Stimulated activated CD4-positive, alpha-beta T cell treated with anti-CD3 and anti-CD28 coated beads, Interleukin-1b, Interleukin-23, amount 100 ng/mL, for 24 hours (primary cell): ENCODE results near the gene MOB2.

ENCODE experiments used
- DNase-seq, 4 experiments: peaks; one replicate each; pipeline ENCODE4 v3.0.0-alpha.2; 2020; ENCODE audit warnings: low read depth in 4 of 4, low spot score in 1 of 4

Gene MOB2

GRCh38 chr11:1487851-1488574 lies 1.4 kb upstream of the MOB2 start:
- no peak for DNase-seq

- no peak for DNase-seq
Measured at GRCh38 chr11:1487091-1487850, 692 bp upstream of the MOB2 start.

GRCh38 chr11:1485504-1485885 lies 1.1 kb downstream of the MOB2 start:
- DNase-seq: no peak

GRCh38 chr11:1484695-1485503 lies 1.7 kb downstream of the MOB2 start:
- no peak for DNase-seq

GRCh38 chr11:1484061-1484671 lies 2.4 kb downstream of the MOB2 start:
- DNase-seq: no peak

GRCh38 chr11:1483445-1483961 lies 3.1 kb downstream of the MOB2 start:
- DNase-seq: no peak

GRCh38 chr11:1482581-1483444 lies 3.8 kb downstream of the MOB2 start:
- DNase-seq: no peak

GRCh38 chr11:1481861-1482441 lies 4.6 kb downstream of the MOB2 start:
- DNase-seq: no peak

- no peak for DNase-seq
Measured at GRCh38 chr11:1481483-1481825, 5.1 kb downstream of the MOB2 start.

- DNase-seq: no peak
Measured at GRCh38 chr11:1480555-1481482, 5.8 kb downstream of the MOB2 start.

GRCh38 chr11:1480191-1480554 lies 6.4 kb downstream of the MOB2 start:
- DNase-seq: no peak

GRCh38 chr11:1479678-1480118 lies 6.9 kb downstream of the MOB2 start:
- DNase-seq: no peak

- DNase-seq: no peak
Measured at GRCh38 chr11:1479006-1479677, 7.4 kb downstream of the MOB2 start.

- no peak for DNase-seq
Measured at GRCh38 chr11:1478544-1478943, 8.0 kb downstream of the MOB2 start.

- DNase-seq: no peak
Measured at GRCh38 chr11:1478011-1478410, 8.6 kb downstream of the MOB2 start.

- DNase-seq: no peak
Measured at GRCh38 chr11:1476940-1477736, 9.4 kb downstream of the MOB2 start.

- DNase-seq: no peak
Measured at GRCh38 chr11:1475841-1476240, 10.7 kb downstream of the MOB2 start.

- DNase-seq: no peak
Measured at GRCh38 chr11:1473786-1474185, 12.8 kb downstream of the MOB2 start.
